ENCODE results near the gene CTSW.
A peak's percentile ranks its signal among the peaks of the same experiment; 100 is the strongest.

The CTSW gene

GRCh38 chr11:65851811-65852507, 27.7 kb upstream of the CTSW start:
- TF ChIP-seq GATA1 (IDR thresholded peaks at IDR 0.05; ENCODE audit: low read depth, low read length), result no peak
- peak; percentile 16 for TF ChIP-seq POLR2A (IDR thresholded peaks at IDR 0.05; ENCODE audit: low read length)
- DNase-seq, result no peak

- DNase-seq, result no peak
- no peak for TF ChIP-seq GATA1 (IDR thresholded peaks at IDR 0.05; ENCODE audit: low read depth, low read length)
- no peak for TF ChIP-seq POLR2A (IDR thresholded peaks at IDR 0.05; ENCODE audit: low read length)
Measured at GRCh38 chr11:65852508-65853245, 27.0 kb upstream of the CTSW start.

GRCh38 chr11:65853246-65853979, 26.2 kb upstream of the CTSW start:
- TF ChIP-seq POLR2A (IDR thresholded peaks at IDR 0.05; ENCODE audit: low read length) (peak; percentile 42), GATA1 (IDR thresholded peaks at IDR 0.05; ENCODE audit: low read depth, low read length) (no peak)
- no peak for DNase-seq

GRCh38 chr11:65854161-65854592, 25.5 kb upstream of the CTSW start:
- TF ChIP-seq GATA1 (IDR thresholded peaks at IDR 0.05; ENCODE audit: low read depth, low read length), result no peak

GRCh38 chr11:65854852-65855837, 24.5 kb upstream of the CTSW start:
- TF ChIP-seq GATA1 (IDR thresholded peaks at IDR 0.05; ENCODE audit: low read depth, low read length), result no peak
- no peak for TF ChIP-seq POLR2A (IDR thresholded peaks at IDR 0.05; ENCODE audit: low read length)
- DNase-seq, result no peak

More at GRCh38 chr11:65854161-65854592, 25.5 kb upstream of the CTSW start:
- no peak for DNase-seq

- no peak for DNase-seq
- TF ChIP-seq POLR2A (IDR thresholded peaks at IDR 0.05; ENCODE audit: low read length) (no peak), GATA1 (IDR thresholded peaks at IDR 0.05; ENCODE audit: low read depth, low read length) (no peak)
Measured at GRCh38 chr11:65855927-65856363, 23.7 kb upstream of the CTSW start.

GRCh38 chr11:65856689-65857499, 22.7 kb upstream of the CTSW start:
- DNase-seq, result peak; percentile 84 to 87
- TF ChIP-seq POLR2A (IDR thresholded peaks at IDR 0.05; ENCODE audit: low read length), result no peak
- no peak for TF ChIP-seq GATA1 (IDR thresholded peaks at IDR 0.05; ENCODE audit: low read depth, low read length)

GRCh38 chr11:65857500-65857852, 22.2 kb upstream of the CTSW start:
- peak; percentile 83 to 87 for DNase-seq
- TF ChIP-seq GATA1 (IDR thresholded peaks at IDR 0.05; ENCODE audit: low read depth, low read length) (no peak), POLR2A (IDR thresholded peaks at IDR 0.05; ENCODE audit: low read length) (no peak)

- no peak for TF ChIP-seq GATA1 (IDR thresholded peaks at IDR 0.05; ENCODE audit: low read depth, low read length)
- peak; percentile 96 for TF ChIP-seq POLR2A (IDR thresholded peaks at IDR 0.05; ENCODE audit: low read length)
- DNase-seq, result peak; percentile 98 to 99
Measured at GRCh38 chr11:65857853-65858680, 21.6 kb upstream of the CTSW start, which contains the start of gene CFL1. Gene CFL1, minus strand, starts transcription at chr11:65858180. Its CDS starts 81 bp downstream, at chr11:65858099.

- TF ChIP-seq POLR2A (IDR thresholded peaks at IDR 0.05; ENCODE audit: low read length) (no peak), GATA1 (IDR thresholded peaks at IDR 0.05; ENCODE audit: low read depth, low read length) (no peak)
- no peak for DNase-seq
Measured at GRCh38 chr11:65858681-65859087, 21.0 kb upstream of the CTSW start.

- TF ChIP-seq POLR2A (IDR thresholded peaks at IDR 0.05; ENCODE audit: low read length) (peak; percentile 96), GATA1 (IDR thresholded peaks at IDR 0.05; ENCODE audit: low read depth, low read length) (no peak)
Measured at GRCh38 chr11:65859095-65859811, 20.4 kb upstream of the CTSW start.

More at GRCh38 chr11:65859095-65859811, 20.4 kb upstream of the CTSW start:
- DNase-seq, result peak; percentile 99

Data from erythroblast (primary cell).